Right atrium auricular region (tissue), 2 donors: ENCODE data around the gene SFN. TPM values are rescaled to one million over a fixed set of nuclear protein-coding genes. Genes with fewer than 3 reads are reported as not detected.

ENCODE experiments used
- DNase-seq: peaks from one replicate; pipeline ENCODE4 v3.0.0-alpha.2; 2019; ENCODE audit warnings: low spot score
- H3K27ac ChIP-seq, 2 donors: fragments of 200-600 bp; sonication (generic); 1 replicate in 1 of 2; 2 replicates in 1 of 2; pipeline ENCODE4 v1.5.1; 2016 to 2019
- H3K27me3 ChIP-seq, 2 donors: fragments of 200-600 bp; sonication (generic); one replicate each; pipeline versions ENCODE4 v1.5.1 to v1.6.0; 2017 to 2019
- H3K36me3 ChIP-seq: fragments of 200-600 bp; sonication (generic); one replicate; pipeline ENCODE4 v1.5.1; 2016
- H3K4me1 ChIP-seq, 2 donors: fragments of 200-600 bp; sonication (generic); one replicate each; pipeline versions ENCODE4 v1.5.1 to v1.6.0; 2017 to 2019
- H3K4me3 ChIP-seq, 2 donors: fragments of 200-600 bp; sonication (generic); 1 replicate in 1 of 2; 2 replicates in 1 of 2; pipeline ENCODE4 v1.5.1; 2017 to 2019; ENCODE audit warnings: mild to moderate bottlenecking in 1 of 2, moderate library complexity in 1 of 2
- H3K9me3 ChIP-seq, 2 donors: fragments of 200-600 bp; sonication (generic); one replicate each; pipeline ENCODE4 v1.5.1; 2019
- CTCF ChIP-seq, 2 donors: fragments of 200-600 bp; sonication (generic); IDR thresholded peaks; one replicate each; pipeline ENCODE4 v1.5.1; 2019; ENCODE audit warnings: antibody characterized with exemption in 2 of 2
- total RNA-seq, 2 donors: library from RNA; depleted of rRNA; stranded (reverse); fragments of >200 nt; gene quantifications; one replicate each; pipeline ENCODE4 v1.1.0, GENCODE V29; 2016

Gene SFN
- total RNA-seq, 2 donors from 2014 or later = 0.51 TPM; not detected in 1

- peaks cover 90% of the 10 kb centered on the region for H3K36me3 ChIP-seq
- H3K4me3 ChIP-seq = no peak overlapping the region
- DNase-seq = no peak
- no peaks in the 10 kb centered on the region for H3K9me3 ChIP-seq
- no peaks in the 10 kb centered on the region for H3K27me3 ChIP-seq
- H3K4me1 ChIP-seq = peaks cover 0 to under 1% of the 10 kb centered on the region in 2 donors
- H3K27ac ChIP-seq = no peak overlapping the region
- TF ChIP-seq CTCF (IDR thresholded peaks at IDR 0.05) = no peak
These were observed 19.9 kb downstream of the SFN start for GRCh38 chr1:26882696-26883463.

GRCh38 chr1:26887125-26887524, 24.2 kb downstream of the SFN start:
- Histone ChIP-seq H3K9me3 (no peaks in the 10 kb centered on the region), H3K4me3 (no peak overlapping the region), H3K36me3 (peaks cover 66% of the 10 kb centered on the region), H3K27me3 (no peaks in the 10 kb centered on the region), H3K4me1 (peaks cover 0 to 26% of the 10 kb centered on the region in 2 donors), H3K27ac (no peak overlapping the region)
- TF ChIP-seq CTCF (IDR thresholded peaks at IDR 0.05) = peak in 1 of 2 donors; percentile 46
- no peak for DNase-seq

GRCh38 chr1:26888231-26888630, 25.3 kb downstream of the SFN start:
- Histone ChIP-seq H3K36me3 (peaks cover 66% of the 10 kb centered on the region), H3K27me3 (no peaks in the 10 kb centered on the region), H3K27ac (no peak overlapping the region), H3K4me1 (peaks cover 0 to 26% of the 10 kb centered on the region in 2 donors), H3K4me3 (no peak overlapping the region), H3K9me3 (no peaks in the 10 kb centered on the region)
- DNase-seq = no peak
- no peak for TF ChIP-seq CTCF (IDR thresholded peaks at IDR 0.05)

GRCh38 chr1:26889551-26890466, 26.9 kb downstream of the SFN start, which contains the start of gene GPN2:
TSS of gene GPN2 (minus strand) at chr1:26890283. CDS start at chr1:26890096, 187 bp downstream.
- peak within 1 kb of the TSS; percentile 95 to 96 for H3K4me3 ChIP-seq
- DNase-seq = peak; percentile 77
- no peak for TF ChIP-seq CTCF (IDR thresholded peaks at IDR 0.05)
- peaks cover 0 to 26% of the 10 kb centered on the region in 2 donors for H3K4me1 ChIP-seq
- H3K27ac ChIP-seq = peak within 1 kb of the TSS; percentile 87 to 90
- H3K36me3 ChIP-seq = peaks cover 65% of the 10 kb centered on the region
- H3K27me3 ChIP-seq = no peaks in the 10 kb centered on the region
- no peaks in the 10 kb centered on the region for H3K9me3 ChIP-seq

GRCh38 chr1:26890467-26890796, 27.5 kb downstream of the SFN start:
- Histone ChIP-seq H3K4me3 (peak overlapping the region; percentile 95 to 96), H3K36me3 (peaks cover 65% of the 10 kb centered on the region), H3K9me3 (no peaks in the 10 kb centered on the region), H3K4me1 (peaks cover 0 to 26% of the 10 kb centered on the region in 2 donors), H3K27ac (peak overlapping the region; percentile 87 to 90), H3K27me3 (no peaks in the 10 kb centered on the region)
- no peak for TF ChIP-seq CTCF (IDR thresholded peaks at IDR 0.05)
- no peak for DNase-seq
